LNCaP clone FGC (cell line): ENCODE measurements around the gene PCF11.

Experiments used
- DNase-seq: peaks from one replicate; pipeline ENCODE4 v3.0.0-alpha.2; 2011; ENCODE audit warnings: low read depth
- H3K4me3 ChIP-seq: 2 replicates; pipeline ENCODE4 v1.5.1; 2011; ENCODE audit warnings: mild to moderate bottlenecking, low read depth, low read length, control low read depth
- CTCF ChIP-seq: IDR thresholded peaks from 2 replicates; pipeline ENCODE4 v1.5.1; 2012; ENCODE audit warnings: mild to moderate bottlenecking; ENCODE audit not compliant: control insufficient read depth, insufficient read depth; ENCODE audit errors: extremely low read depth

PCF11 gene

GRCh38 chr11:83139310-83139709 is 17.6 kb upstream of the PCF11 start:
- peak overlapping the region; percentile 21; the same call in 1 of the 2 replicates for H3K4me3 ChIP-seq
- DNase-seq = peak; percentile 86

GRCh38 chr11:83140691-83141455 is 16.1 kb upstream of the PCF11 start:
- H3K4me3 ChIP-seq = no peak overlapping the region
- TF ChIP-seq CTCF = no peak
- DNase-seq = no peak

More at GRCh38 chr11:83139310-83139709, 17.6 kb upstream of the PCF11 start:
- no peak for TF ChIP-seq CTCF

GRCh38 chr11:83147895-83148294 is 9.0 kb upstream of the PCF11 start:
- no peak for DNase-seq
- no peak for TF ChIP-seq CTCF

GRCh38 chr11:83150450-83150849 is 6.5 kb upstream of the PCF11 start:
- TF ChIP-seq CTCF = no peak
- H3K4me3 ChIP-seq = no peak overlapping the region
- no peak for DNase-seq

More at GRCh38 chr11:83147895-83148294, 9.0 kb upstream of the PCF11 start:
- H3K4me3 ChIP-seq = no peak overlapping the region

- no peak overlapping the region for H3K4me3 ChIP-seq
- TF ChIP-seq CTCF = no peak
- no peak for DNase-seq
Observed at GRCh38 chr11:83151274-83151977, 5.5 kb upstream of the PCF11 start.

- TF ChIP-seq CTCF = no peak
- H3K4me3 ChIP-seq = no peak overlapping the region
- DNase-seq = no peak
Observed at GRCh38 chr11:83152264-83152663, 4.7 kb upstream of the PCF11 start.

GRCh38 chr11:83153764-83154163 is 3.2 kb upstream of the PCF11 start:
- no peak overlapping the region for H3K4me3 ChIP-seq
- no peak for TF ChIP-seq CTCF
- DNase-seq = no peak
